GM12872 (cell line): ENCODE measurements around the gene MLLT10.

Source experiments
- CTCF ChIP-seq: IDR thresholded peaks from 3 replicates; pipeline ENCODE4 v1.5.1; 2011; ENCODE audit warnings: low read depth, mild to moderate bottlenecking, low read length, moderate library complexity; ENCODE audit not compliant: insufficient read depth

Gene MLLT10

GRCh38 chr10:21510241-21511094 lies 23.6 kb upstream of the MLLT10 start:
- TF ChIP-seq CTCF, result no peak

DNA sequence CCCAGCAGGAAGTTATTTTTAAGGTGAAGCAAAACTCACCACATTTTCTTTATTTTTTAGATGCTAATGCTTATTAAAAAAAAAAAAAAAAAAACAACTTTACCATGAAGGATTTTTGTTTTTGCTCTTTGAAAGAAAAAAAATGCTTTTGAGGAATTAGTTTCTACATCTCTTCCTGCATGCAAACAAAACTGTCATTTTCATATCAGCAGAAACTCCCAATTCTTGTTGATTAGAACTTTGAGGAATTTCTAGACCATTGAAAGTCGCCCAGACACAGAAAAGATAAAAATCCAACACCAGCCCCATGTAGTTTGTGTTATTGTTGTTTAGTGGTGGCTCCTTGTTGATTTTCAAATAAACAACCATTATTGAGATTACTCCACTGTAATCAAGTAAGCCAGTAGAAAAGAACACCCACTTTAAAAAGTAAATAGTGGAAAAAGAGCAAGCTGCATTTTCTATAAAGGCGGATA lies 22.9 kb upstream of the MLLT10 start:
- TF ChIP-seq CTCF, result no peak

- no peak for TF ChIP-seq CTCF
These were observed 22.0 kb upstream of the MLLT10 start for GRCh38 chr10:21511946-21512572.

GRCh38 chr10:21512573-21513404 lies 21.2 kb upstream of the MLLT10 start:
- no peak for TF ChIP-seq CTCF

GRCh38 chr10:21513405-21513788 lies 20.6 kb upstream of the MLLT10 start:
- TF ChIP-seq CTCF, result no peak

DNA sequence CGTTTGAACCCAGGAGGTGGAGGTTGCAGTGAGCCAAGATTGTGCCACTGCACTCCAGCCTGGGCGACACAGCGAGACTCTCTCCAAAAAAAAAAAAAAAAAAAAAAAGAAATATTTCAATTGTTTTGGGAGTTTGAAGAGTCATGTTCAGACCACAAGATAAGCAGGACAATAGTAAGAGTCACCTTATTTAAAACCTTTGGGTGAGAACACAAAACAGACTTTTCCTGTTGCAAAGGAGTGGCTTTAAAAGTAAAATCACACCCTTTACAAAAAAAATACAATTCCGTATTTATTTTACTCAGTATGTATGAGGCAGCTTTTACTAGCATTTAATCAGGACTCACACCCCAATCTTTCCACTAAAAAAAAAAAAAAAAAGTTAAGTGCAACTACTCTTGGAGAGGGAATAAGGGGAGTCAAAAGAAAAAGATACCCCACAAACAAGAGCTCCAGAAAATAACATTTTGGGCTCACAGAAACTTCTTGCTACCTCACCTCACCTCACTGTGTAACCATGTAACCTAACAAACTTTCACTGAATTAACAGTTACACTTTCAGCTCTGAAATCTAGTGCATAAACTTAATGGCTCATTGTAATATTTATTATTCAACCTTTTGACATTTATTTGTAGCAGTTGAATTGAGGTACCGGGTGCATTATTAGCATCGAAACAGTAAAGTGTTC lies 19.8 kb upstream of the MLLT10 start:
- TF ChIP-seq CTCF, result no peak
